Activated naive CD8-positive, alpha-beta T cell (primary cell): Measurements from ENCODE around the gene CCDC182.

Source experiments
- H3K27ac Mint-ChIP-seq: one replicate; pipeline ENCODE4 v1.8.0; 2021; ENCODE audit warnings: mixed read lengths
- H3K27me3 Mint-ChIP-seq: one replicate; pipeline ENCODE4 v1.8.0; 2021; ENCODE audit warnings: mixed read lengths
- H3K36me3 Mint-ChIP-seq: one replicate; pipeline ENCODE4 v1.8.0; 2021; ENCODE audit warnings: mixed read lengths
- H3K4me1 Mint-ChIP-seq: one replicate; pipeline ENCODE4 v1.8.0; 2021; ENCODE audit warnings: low read depth, mixed read lengths
- H3K4me3 Mint-ChIP-seq: one replicate; pipeline ENCODE4 v1.8.0; 2021; ENCODE audit warnings: mild to moderate bottlenecking, mixed read lengths
- H3K9me3 Mint-ChIP-seq: one replicate; pipeline ENCODE4 v1.8.0; 2021; ENCODE audit warnings: low read depth, mixed read lengths

The CCDC182 gene

DNA sequence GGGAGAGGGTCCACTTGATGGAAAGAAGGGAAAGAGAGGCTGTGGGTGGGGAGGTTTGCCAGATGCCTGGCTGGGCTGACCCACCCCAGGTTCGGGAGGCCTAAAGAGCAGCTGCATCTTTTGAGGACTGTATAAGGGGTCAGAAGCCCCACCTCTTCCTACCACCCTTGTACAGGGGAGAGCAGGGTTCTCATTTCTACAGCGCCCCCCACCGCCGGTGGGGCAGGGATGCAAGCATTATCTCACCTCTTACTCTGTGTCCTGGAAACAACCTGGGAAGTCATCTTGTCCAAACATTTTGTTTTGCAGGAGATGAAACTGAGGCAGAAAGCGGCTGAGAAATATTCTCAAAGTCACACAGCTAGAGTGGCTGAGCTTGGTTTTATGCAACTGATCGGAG is 22.5 kb upstream of the CCDC182 start:
- no peaks in the 10 kb centered on the region for H3K9me3 Mint-ChIP-seq
- no peaks in the 10 kb centered on the region for H3K4me1 Mint-ChIP-seq
- H3K4me3 Mint-ChIP-seq: no peak overlapping the region
- H3K36me3 Mint-ChIP-seq: no peaks in the 10 kb centered on the region
- no peak overlapping the region for H3K27ac Mint-ChIP-seq
- H3K27me3 Mint-ChIP-seq: peaks cover 7% of the 10 kb centered on the region

DNA sequence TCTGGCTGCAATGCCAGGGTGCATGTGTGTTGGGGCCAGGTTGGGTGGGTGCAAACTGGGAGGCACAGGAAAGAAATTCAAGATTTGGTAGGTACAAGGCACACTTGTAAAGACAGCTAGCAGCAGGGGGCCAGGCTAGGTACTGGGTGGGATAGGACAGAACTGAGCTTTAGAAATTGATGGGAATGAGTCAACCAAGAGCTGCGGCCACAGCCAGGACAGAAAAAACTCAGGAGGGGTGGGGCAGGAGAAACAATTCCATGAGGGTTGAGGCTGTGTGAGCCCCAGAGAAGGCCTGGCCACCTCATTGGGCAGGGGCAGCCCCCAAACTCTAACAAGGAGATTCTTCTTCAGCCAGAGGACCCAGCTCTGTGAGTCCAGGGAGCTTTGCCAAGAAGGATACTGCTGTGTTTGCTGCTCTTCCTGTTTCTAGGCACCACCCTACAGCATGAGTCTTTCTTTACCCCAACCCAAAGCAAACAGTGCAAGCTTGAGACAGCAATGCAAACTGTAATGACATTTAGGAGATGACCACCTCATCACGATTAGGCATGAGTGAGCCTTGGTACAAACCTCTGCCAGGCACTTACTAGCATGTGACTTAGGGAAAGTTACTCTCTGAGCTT is 21.3 kb upstream of the CCDC182 start:
- Mint-ChIP-seq H3K9me3 (no peaks in the 10 kb centered on the region), H3K4me1 (no peaks in the 10 kb centered on the region), H3K27me3 (peaks cover 3% of the 10 kb centered on the region), H3K27ac (no peak overlapping the region), H3K36me3 (no peaks in the 10 kb centered on the region), H3K4me3 (no peak overlapping the region)

DNA sequence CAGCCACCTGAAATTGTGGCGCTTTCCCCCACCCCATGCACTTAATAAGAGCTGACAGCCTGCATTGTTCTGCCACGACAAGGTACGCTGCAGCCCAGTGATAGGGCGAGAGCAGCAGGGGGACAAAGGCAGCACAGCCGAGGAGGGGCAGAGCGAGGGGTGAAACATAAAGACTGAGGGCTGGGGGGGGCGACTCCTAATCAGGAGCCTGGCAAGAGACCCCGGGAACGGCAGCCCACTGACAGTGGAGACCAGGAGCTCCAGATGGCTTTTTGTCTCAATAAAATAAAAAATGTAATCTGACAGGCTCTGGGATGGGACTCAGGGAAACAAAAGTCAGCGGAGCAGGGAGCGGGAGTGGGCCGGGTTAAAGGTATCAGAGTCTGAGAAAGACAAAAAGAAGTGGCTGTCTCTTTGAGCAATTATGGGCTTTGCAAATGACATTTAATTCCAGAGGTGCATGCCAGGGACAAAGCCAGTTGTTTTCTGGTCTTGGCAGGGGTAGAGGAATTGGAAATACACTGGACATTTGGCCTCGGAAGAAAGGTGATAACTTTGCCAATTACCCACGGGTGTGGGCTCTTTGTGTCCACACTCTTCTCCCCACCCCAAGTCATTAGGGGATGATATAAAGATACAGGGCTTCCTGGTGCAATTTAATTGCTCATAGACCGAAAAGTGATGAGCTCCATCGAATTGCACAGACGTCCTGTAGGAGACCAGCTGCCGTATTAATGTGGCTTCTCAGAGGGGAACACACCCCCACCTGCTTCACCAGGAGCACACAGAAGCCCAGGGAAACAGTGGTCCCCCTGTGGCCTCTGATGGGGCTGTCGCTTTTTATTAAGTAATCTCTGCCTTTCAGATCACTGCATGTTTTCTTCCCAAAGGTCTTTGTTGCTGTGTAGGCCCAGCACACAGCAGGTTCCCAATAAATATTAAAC is 17.6 kb upstream of the CCDC182 start:
- H3K27me3 Mint-ChIP-seq: no peaks in the 10 kb centered on the region
- no peak overlapping the region for H3K4me3 Mint-ChIP-seq
- H3K36me3 Mint-ChIP-seq: no peaks in the 10 kb centered on the region
- no peaks in the 10 kb centered on the region for H3K4me1 Mint-ChIP-seq
- H3K27ac Mint-ChIP-seq: no peak overlapping the region
- no peaks in the 10 kb centered on the region for H3K9me3 Mint-ChIP-seq

DNA sequence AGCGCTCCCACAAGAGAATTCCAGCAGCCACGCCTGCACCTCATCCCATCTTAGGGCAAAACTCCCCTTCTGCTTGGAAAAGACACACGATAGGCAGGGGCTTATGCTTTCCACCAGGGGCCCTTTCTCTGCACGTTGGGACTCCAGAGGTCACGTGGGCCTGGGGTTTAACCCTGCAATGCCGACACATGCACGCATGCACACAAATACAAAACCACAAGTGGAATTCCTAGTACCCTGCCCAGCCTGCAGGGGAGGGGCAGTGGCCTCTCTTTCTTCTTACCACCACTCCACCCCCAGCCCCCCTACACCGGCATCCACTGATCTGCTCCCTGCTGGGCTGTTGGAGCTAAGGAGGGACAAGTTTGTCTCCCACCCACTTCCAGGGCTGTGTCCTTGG is 16.8 kb upstream of the CCDC182 start:
- Mint-ChIP-seq H3K36me3 (no peaks in the 10 kb centered on the region), H3K9me3 (no peaks in the 10 kb centered on the region), H3K4me1 (no peaks in the 10 kb centered on the region), H3K27me3 (no peaks in the 10 kb centered on the region), H3K4me3 (no peak overlapping the region), H3K27ac (no peak overlapping the region)

DNA sequence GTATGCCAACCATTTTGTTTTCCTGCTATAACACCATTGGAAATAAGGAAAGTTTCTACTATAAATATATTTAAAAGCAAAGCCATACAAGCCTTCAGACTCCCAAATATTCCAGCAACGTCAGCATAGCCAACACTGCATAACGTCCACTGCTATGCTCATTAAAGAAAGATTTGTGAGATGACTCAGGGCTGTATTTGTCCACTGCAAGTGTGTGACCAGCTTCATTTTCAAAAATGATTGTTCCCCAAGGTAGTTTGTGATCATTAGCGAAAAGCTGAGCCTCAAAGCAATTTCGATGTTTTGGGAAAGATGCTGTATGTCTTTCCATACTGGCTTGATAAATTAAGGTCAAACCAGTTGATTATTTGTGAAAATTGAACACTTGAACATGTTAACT is 14.9 kb upstream of the CCDC182 start:
- Mint-ChIP-seq H3K4me3 (no peak overlapping the region), H3K27me3 (no peaks in the 10 kb centered on the region), H3K36me3 (no peaks in the 10 kb centered on the region), H3K27ac (no peak overlapping the region), H3K4me1 (no peaks in the 10 kb centered on the region), H3K9me3 (no peaks in the 10 kb centered on the region)

DNA sequence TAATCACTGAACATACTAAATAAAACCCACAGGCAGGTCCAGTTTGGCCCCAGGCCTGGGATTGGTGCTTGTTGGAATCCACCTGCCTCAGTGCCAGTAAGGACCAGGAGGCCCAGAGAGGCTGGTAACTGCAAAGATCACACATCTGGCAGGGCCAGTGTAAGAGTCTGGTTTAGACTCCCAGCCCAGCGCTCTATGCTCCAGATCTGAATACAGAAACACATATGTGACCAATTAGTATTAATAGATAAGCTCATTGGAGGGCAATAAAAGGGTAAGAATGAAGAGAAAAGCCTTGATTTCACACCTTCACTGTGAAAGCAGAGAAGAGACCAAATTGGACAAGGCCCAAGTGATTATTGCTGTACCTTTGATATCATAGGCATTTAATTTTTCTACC is 13.6 kb upstream of the CCDC182 start:
- Mint-ChIP-seq H3K27ac (no peak overlapping the region), H3K4me1 (no peaks in the 10 kb centered on the region), H3K27me3 (no peaks in the 10 kb centered on the region), H3K36me3 (no peaks in the 10 kb centered on the region), H3K9me3 (no peaks in the 10 kb centered on the region), H3K4me3 (no peak overlapping the region)

DNA sequence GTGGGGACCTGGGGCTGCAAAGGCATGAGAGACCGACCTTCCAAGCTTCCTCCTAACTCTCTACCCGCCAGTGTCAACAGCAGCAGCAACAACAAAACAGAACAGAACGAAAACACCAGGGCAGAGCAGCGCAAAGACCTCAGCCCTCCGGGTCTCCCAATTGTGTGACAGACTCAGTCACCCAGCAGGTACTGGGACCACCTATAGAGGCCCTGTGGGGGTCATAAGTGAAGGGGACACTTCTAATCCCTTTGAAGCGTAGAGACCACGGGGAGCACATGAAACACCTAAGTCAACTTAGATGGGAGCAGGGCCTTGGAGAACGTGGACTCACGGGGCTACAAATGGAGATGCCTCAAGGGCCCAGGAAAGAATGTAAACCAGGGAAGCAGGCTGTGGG is 12.6 kb upstream of the CCDC182 start:
- no peaks in the 10 kb centered on the region for H3K36me3 Mint-ChIP-seq
- no peak overlapping the region for H3K27ac Mint-ChIP-seq
- no peaks in the 10 kb centered on the region for H3K4me1 Mint-ChIP-seq
- no peaks in the 10 kb centered on the region for H3K27me3 Mint-ChIP-seq
- H3K9me3 Mint-ChIP-seq: no peaks in the 10 kb centered on the region
- no peak overlapping the region for H3K4me3 Mint-ChIP-seq

DNA sequence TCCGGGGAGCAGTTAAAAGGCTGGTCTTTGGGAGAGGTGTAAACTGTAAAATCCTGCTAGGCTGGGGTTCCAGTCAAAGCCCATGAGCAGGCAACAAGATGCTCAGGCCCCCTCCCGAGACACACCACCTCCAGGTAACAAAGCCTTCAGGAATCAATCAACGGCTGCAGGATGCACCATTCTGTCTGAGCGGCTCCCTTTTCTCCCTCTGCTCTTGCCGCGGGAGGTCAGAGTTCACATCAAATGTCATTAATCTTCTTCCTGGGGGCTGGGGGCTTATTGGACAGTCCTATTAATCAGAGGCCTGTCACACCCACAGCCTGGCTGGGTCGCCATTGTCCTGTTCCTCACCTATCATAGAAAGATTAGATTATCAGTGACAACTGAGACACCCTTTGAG is 11.9 kb upstream of the CCDC182 start:
- Mint-ChIP-seq H3K4me1 (no peaks in the 10 kb centered on the region), H3K27ac (no peak overlapping the region), H3K9me3 (no peaks in the 10 kb centered on the region), H3K36me3 (no peaks in the 10 kb centered on the region), H3K27me3 (no peaks in the 10 kb centered on the region), H3K4me3 (no peak overlapping the region)

DNA sequence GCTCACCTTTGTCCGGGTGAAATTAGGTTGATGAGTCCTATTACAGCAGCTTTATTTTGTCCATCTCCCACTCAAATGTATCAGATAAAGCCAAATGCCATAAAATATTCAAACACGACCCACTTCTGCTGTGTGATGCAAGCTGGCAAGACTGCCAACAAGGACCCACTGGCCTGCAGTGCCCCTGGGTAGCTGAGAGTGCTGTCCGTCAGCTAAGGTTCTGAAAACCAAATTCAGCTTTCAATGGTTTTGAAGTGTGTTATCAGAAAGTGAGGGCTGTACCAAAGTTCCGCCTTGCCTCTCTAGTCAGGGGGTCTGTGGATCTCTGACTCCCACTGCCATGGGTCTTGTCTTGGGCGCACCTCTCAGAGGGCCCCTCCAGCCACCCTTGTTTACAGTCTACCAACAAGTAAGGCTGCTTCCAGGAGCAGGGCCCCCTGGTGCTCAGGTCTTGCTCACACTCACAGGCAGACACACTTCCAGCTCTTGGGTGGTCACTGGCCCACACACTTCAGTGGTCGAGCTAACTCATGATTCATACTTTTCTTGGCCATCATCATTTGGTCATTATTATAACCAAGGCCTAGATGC is 10.5 kb upstream of the CCDC182 start:
- Mint-ChIP-seq H3K9me3 (no peaks in the 10 kb centered on the region), H3K4me3 (no peak overlapping the region), H3K27ac (no peak overlapping the region), H3K36me3 (no peaks in the 10 kb centered on the region), H3K27me3 (no peaks in the 10 kb centered on the region), H3K4me1 (peaks cover 2% of the 10 kb centered on the region)

DNA sequence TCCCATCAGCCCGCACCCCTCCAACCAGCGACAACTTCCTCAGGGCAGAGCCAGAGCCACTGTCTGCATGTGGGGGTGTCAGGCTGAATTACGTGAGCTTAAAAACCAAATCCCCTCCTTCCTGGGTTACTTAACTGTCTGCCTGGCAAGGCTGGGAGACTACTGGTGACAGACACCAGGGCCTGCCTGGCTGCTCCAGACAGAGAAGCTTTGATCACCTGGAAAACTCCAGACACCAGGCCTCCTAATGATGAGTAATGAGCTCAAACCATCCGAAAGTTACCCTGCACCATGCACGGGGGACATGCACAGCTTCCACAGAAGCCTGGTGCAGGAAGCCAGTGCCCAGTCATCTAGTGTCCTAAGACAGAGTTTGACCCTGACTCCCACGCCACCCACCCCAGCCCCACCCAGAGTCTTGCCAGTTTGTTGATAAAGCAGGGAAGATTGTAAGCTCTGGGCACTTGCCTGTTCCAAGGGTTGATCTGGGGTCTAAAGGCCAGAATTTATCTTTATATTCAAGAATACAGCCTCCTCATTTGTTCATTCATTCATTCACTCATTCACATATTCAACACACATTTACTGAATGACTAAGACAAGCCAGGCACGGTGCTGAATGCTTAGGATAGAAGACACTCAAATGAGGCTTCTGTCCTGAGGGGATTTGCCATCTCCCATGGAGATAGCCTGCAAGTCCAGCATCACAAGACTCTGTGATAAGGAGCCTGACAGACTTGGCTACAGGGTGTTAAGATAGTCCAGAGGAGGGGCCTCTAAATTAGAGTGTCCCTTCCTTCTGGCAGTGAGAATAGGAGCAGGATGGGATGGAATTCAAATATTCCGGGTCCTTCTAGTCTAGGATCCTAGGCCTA is 7.2 kb upstream of the CCDC182 start:
- Mint-ChIP-seq H3K27ac (no peak overlapping the region), H3K4me3 (no peak overlapping the region), H3K4me1 (peaks cover 14% of the 10 kb centered on the region), H3K27me3 (peaks cover 2% of the 10 kb centered on the region), H3K9me3 (no peaks in the 10 kb centered on the region), H3K36me3 (no peaks in the 10 kb centered on the region)

DNA sequence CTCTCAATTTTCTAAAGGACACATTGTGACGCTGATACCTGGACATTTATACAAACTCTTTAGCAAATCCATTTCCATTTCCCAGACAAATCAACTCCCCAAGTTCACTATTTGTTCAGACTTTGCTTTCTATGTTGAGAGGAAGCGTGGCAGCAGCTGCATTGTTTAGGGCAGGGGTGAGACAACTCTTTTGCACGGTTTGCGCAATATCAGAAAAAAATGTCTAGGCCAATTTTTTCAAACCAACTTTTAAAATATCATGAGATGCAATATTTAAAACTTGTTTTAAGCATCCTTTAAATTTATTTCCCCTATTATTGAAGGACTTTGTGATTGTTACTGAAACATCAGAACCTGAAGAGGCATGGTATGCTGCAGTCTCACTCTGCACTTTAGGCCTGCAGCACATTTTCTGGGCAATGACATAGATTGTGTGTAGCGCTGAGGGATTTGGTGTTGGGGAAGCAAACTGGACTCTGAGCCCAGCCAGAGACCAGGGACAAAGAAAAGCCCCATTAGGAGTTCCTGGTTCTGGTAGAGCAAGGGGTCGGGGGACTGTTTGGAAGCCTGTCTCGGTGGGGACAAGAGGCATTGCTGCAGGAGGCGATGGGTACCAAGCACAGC is 6.4 kb upstream of the CCDC182 start:
- Mint-ChIP-seq H3K4me3 (no peak overlapping the region), H3K9me3 (no peaks in the 10 kb centered on the region), H3K4me1 (peaks cover 14% of the 10 kb centered on the region), H3K27ac (no peak overlapping the region), H3K36me3 (no peaks in the 10 kb centered on the region), H3K27me3 (peaks cover 2% of the 10 kb centered on the region)

DNA sequence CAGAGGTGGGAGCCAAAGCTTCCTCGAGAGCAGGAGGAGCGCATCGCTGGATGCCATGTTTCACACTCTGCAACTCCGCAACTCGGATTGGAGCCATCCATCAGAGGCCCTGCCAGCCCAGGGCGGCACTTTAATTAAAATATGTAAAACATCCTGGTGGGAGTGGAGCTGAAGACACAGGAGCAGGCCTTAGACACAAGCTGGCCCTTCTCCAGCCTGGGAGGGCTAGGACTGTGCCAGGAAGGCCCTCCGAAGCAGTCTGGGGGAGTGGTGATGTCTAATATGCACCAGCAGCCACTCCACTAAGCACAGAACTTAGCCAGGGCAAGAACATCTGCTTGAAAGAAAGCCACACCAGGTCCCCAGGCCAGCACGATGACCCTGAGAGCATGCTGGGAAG is 5.8 kb upstream of the CCDC182 start:
- Mint-ChIP-seq H3K27ac (no peak overlapping the region), H3K36me3 (no peaks in the 10 kb centered on the region), H3K4me1 (peaks cover 14% of the 10 kb centered on the region), H3K9me3 (no peaks in the 10 kb centered on the region), H3K27me3 (peaks cover 2% of the 10 kb centered on the region), H3K4me3 (no peak overlapping the region)

DNA sequence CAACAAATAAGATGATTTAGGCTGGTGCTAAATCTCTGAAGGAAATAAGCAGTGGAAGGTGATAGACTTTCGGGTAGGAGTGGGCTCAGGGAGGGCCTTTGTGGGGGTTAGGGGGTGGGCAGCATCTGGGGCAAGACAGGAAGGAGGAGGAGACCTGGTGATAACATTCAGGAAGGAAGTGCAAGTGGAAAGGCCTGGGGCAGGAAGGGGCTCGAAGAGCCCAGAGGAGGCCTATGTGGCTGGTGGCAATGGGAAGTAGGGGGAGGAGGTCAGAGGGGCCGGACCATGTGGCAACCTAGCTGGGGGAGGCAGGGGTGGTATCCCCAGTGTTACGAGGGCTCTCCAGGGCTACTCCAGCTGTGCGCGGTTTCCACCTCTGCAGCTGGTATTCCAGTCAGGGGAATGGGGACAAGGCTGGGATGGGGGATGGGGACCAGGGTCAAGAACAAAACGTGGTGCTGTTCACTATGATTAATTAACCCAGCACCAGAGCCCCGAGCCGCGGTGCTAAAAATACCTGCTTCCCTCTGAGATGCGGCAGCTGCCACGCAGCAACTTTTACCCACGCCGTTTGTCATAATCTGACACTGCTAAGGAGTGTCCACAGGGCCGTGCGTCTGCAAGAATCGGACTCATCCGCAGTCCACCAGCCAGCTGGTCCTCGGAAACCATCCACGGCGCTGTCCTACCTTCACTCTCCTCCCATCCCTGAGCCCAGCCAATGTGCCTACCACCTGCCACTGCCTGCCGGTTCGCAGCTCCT is 5.2 kb upstream of the CCDC182 start:
- Mint-ChIP-seq H3K4me1 (peaks cover 14% of the 10 kb centered on the region), H3K27me3 (peaks cover 2% of the 10 kb centered on the region), H3K4me3 (no peak overlapping the region), H3K27ac (no peak overlapping the region), H3K9me3 (no peaks in the 10 kb centered on the region), H3K36me3 (no peaks in the 10 kb centered on the region)

DNA sequence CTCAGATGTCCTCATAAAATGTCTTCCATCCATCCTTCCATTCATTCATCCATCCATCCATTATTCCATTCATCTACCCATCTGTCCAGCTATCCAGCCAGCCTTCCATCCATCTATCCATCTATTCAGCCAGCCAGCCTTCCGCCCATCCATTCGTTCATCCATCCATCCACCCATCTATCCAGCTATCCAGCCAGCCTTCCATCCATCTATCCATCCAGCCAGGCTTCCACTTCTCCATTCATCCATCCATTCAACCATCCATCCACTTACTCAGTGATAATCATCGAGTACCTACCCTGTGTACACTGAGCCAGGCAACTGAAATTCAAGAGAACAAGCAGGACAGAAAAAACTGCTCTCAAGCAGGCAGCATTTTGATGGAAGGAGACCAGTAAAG is 4.6 kb upstream of the CCDC182 start:
- H3K4me1 Mint-ChIP-seq: peaks cover 14% of the 10 kb centered on the region
- H3K27me3 Mint-ChIP-seq: peaks cover 2% of the 10 kb centered on the region
- H3K4me3 Mint-ChIP-seq: no peak overlapping the region
- no peaks in the 10 kb centered on the region for H3K36me3 Mint-ChIP-seq
- H3K9me3 Mint-ChIP-seq: no peaks in the 10 kb centered on the region
- H3K27ac Mint-ChIP-seq: no peak overlapping the region
